ENCODE data around the gene OR8B3. TPM values are rescaled to one million over a fixed set of nuclear protein-coding genes. Genes with fewer than 3 reads are reported as not detected.
A peak's percentile ranks its signal among the peaks of the same experiment; 100 is the strongest.
"Not testable (repeated sequence)": the region's sequence is repeated elsewhere in the genome, so short reads cannot be mapped to it uniquely, and the experiment has no call there.

OR8B3 gene
- total and polyA plus RNA-seq, 4 experiments from 2014 or later: not detected

- H3K27ac ChIP-seq (ENCODE audit: low read depth, low read length): no peak overlapping the region
- peaks cover 0 to 5% of the 10 kb centered on the region in 2 donors for H3K27me3 Mint-ChIP-seq
- peaks cover 0 to 3% (median under 1%) of the 10 kb centered on the region in 4 donors for H3K4me1 Mint-ChIP-seq
- ChIA-PET POLR2A (ENCODE audit: partially characterized antibody) (no interaction called here), CTCF (ENCODE audit: partially characterized antibody) (no interaction called here)
- H3K9me3 Mint-ChIP-seq: peaks cover 0 to 3% (median 0%) of the 10 kb centered on the region in 8 donors
- H3K27ac Mint-ChIP-seq: no peak overlapping the region
- H3K36me3 Mint-ChIP-seq: no peaks in the 10 kb centered on the region
- DNase-seq: no peak
- H3K9me3 ChIP-seq (ENCODE audit: control insufficient read depth in 1 of 2, low read length in 2 of 2): no peaks in the 10 kb centered on the region
- H3K27me3 ChIP-seq (ENCODE audit: insufficient read depth, low read length): peaks cover 3% of the 10 kb centered on the region
- H3K4me3 ChIP-seq (ENCODE audit: low read length in 2 of 2): no peak overlapping the region
- intact Hi-C loops (cut with micrococcal nuclease): no loop called here
- H3K36me3 ChIP-seq (ENCODE audit: insufficient read depth, low read length): no peaks in the 10 kb centered on the region
- H3K4me1 ChIP-seq (ENCODE audit: insufficient read depth, low read length): no peaks in the 10 kb centered on the region
- H3K4me3 Mint-ChIP-seq: no peak overlapping the region
These were observed 6.8 kb upstream of the OR8B3 start for GRCh38 chr11:124405581-124405980.

GRCh38 chr11:124403186-124403585 lies 4.4 kb upstream of the OR8B3 start:
- H3K9me3 ChIP-seq (ENCODE audit: control insufficient read depth in 1 of 2, low read length in 2 of 2); H3K27me3 ChIP-seq (ENCODE audit: insufficient read depth, low read length); H3K27ac ChIP-seq (ENCODE audit: low read depth, low read length); H3K4me3 Mint-ChIP-seq; H3K9me3 Mint-ChIP-seq; H3K27me3 Mint-ChIP-seq; H3K36me3 ChIP-seq (ENCODE audit: insufficient read depth, low read length); intact Hi-C loops (cut with micrococcal nuclease); DNase-seq; H3K4me3 ChIP-seq (ENCODE audit: low read length in 2 of 2); H3K36me3 Mint-ChIP-seq; H3K4me1 ChIP-seq (ENCODE audit: insufficient read depth, low read length); H3K27ac Mint-ChIP-seq; H3K4me1 Mint-ChIP-seq; POLR2A ChIA-PET (ENCODE audit: partially characterized antibody): not testable (repeated sequence)
- CTCF ChIA-PET (ENCODE audit: partially characterized antibody): interaction anchor here (1.4 kb wide), 1 partner anchor 59 kb away, joined by 3 read pairs; no protein-coding TSS in a partner anchor

GRCh38 chr11:124402326-124402922 lies 3.6 kb upstream of the OR8B3 start:
- Mint-ChIP-seq H3K4me3 (no peak overlapping the region), H3K27me3 (peaks cover 0 to 5% of the 10 kb centered on the region in 2 donors), H3K4me1 (peaks cover 0 to 3% (median under 1%) of the 10 kb centered on the region in 4 donors), H3K27ac (no peak overlapping the region), H3K36me3 (no peaks in the 10 kb centered on the region), H3K9me3 (peaks cover 0 to 3% (median 0%) of the 10 kb centered on the region in 8 donors)
- ChIA-PET CTCF (ENCODE audit: partially characterized antibody) (interaction anchor here (0.9 to 1.7 kb wide), 5 partner anchors 10 to 183 kb away, joined by 3 to 6 read pairs (median 5); no protein-coding TSS in a partner anchor), POLR2A (ENCODE audit: partially characterized antibody) (no interaction called here)
- intact Hi-C loops (cut with micrococcal nuclease): no loop called here
- no peaks in the 10 kb centered on the region for H3K27me3 ChIP-seq (ENCODE audit: insufficient read depth, low read length)
- H3K4me3 ChIP-seq (ENCODE audit: low read length in 2 of 2): no peak overlapping the region
- no peaks in the 10 kb centered on the region for H3K36me3 ChIP-seq (ENCODE audit: insufficient read depth, low read length)
- peak in 4 of 5 donors; percentile 12 to 21 (median 16) for DNase-seq
- H3K27ac ChIP-seq (ENCODE audit: low read depth, low read length): no peak overlapping the region
- no peaks in the 10 kb centered on the region for H3K9me3 ChIP-seq (ENCODE audit: control insufficient read depth in 1 of 2, low read length in 2 of 2)
- no peaks in the 10 kb centered on the region for H3K4me1 ChIP-seq (ENCODE audit: insufficient read depth, low read length)

GRCh38 chr11:124396847-124397246 lies 2.0 kb downstream of the OR8B3 start:
- DNase-seq; H3K4me1 Mint-ChIP-seq; H3K4me3 ChIP-seq (ENCODE audit: low read length in 2 of 2); H3K27ac Mint-ChIP-seq; H3K9me3 Mint-ChIP-seq; H3K27me3 ChIP-seq (ENCODE audit: insufficient read depth, low read length); intact Hi-C loops (cut with micrococcal nuclease); H3K27ac ChIP-seq (ENCODE audit: low read depth, low read length); H3K27me3 Mint-ChIP-seq; H3K4me1 ChIP-seq (ENCODE audit: insufficient read depth, low read length); H3K4me3 Mint-ChIP-seq; POLR2A ChIA-PET (ENCODE audit: partially characterized antibody); H3K36me3 Mint-ChIP-seq; CTCF ChIA-PET (ENCODE audit: partially characterized antibody); H3K9me3 ChIP-seq (ENCODE audit: control insufficient read depth in 1 of 2, low read length in 2 of 2); H3K36me3 ChIP-seq (ENCODE audit: insufficient read depth, low read length): not testable (repeated sequence)

- no peaks in the 10 kb centered on the region for H3K27me3 ChIP-seq (ENCODE audit: insufficient read depth, low read length)
- peaks cover 1 to 9% of the 10 kb centered on the region in 2 donors for H3K27me3 Mint-ChIP-seq
- peaks cover 0 to 3% (median 0%) of the 10 kb centered on the region in 8 donors for H3K9me3 Mint-ChIP-seq
- POLR2A ChIA-PET (ENCODE audit: partially characterized antibody): no interaction called here
- no peak overlapping the region for H3K4me3 ChIP-seq (ENCODE audit: low read length in 2 of 2)
- intact Hi-C loops (cut with micrococcal nuclease): no loop called here
- no peaks in the 10 kb centered on the region for H3K4me1 Mint-ChIP-seq
- H3K36me3 ChIP-seq (ENCODE audit: insufficient read depth, low read length): no peaks in the 10 kb centered on the region
- H3K4me1 ChIP-seq (ENCODE audit: insufficient read depth, low read length): no peaks in the 10 kb centered on the region
- no peak overlapping the region for H3K27ac Mint-ChIP-seq
- CTCF ChIA-PET (ENCODE audit: partially characterized antibody): no interaction called here
- no peak overlapping the region for H3K4me3 Mint-ChIP-seq
- H3K9me3 ChIP-seq (ENCODE audit: control insufficient read depth in 1 of 2, low read length in 2 of 2): no peaks in the 10 kb centered on the region
- no peak overlapping the region for H3K27ac ChIP-seq (ENCODE audit: low read depth, low read length)
- no peak for DNase-seq
- H3K36me3 Mint-ChIP-seq: no peaks in the 10 kb centered on the region
These were observed 4.4 kb downstream of the OR8B3 start for GRCh38 chr11:124394408-124394807.

GRCh38 chr11:124384399-124384798 lies 14.4 kb downstream of the OR8B3 start, which contains the start of gene OR8B2:
OR8B2 (minus strand) TSS chr11:124384499; CDS start chr11:124383343, 1,156 bp downstream.
- H3K27ac ChIP-seq (ENCODE audit: low read depth, low read length): no peak within 1 kb of the TSS
- no peaks in the 10 kb centered on the region for H3K36me3 ChIP-seq (ENCODE audit: insufficient read depth, low read length)
- H3K27ac Mint-ChIP-seq: no peak within 1 kb of the TSS
- no peak for DNase-seq
- no peaks in the 10 kb centered on the region for H3K9me3 ChIP-seq (ENCODE audit: control insufficient read depth in 1 of 2, low read length in 2 of 2)
- ChIA-PET CTCF (ENCODE audit: partially characterized antibody) (no interaction called here), POLR2A (ENCODE audit: partially characterized antibody) (no interaction called here)
- H3K4me1 Mint-ChIP-seq: no peaks in the 10 kb centered on the region
- no peaks in the 10 kb centered on the region for H3K27me3 ChIP-seq (ENCODE audit: insufficient read depth, low read length)
- H3K4me1 ChIP-seq (ENCODE audit: insufficient read depth, low read length): no peaks in the 10 kb centered on the region
- H3K4me3 Mint-ChIP-seq: no peak within 1 kb of the TSS
- no peaks in the 10 kb centered on the region for H3K36me3 Mint-ChIP-seq
- H3K27me3 Mint-ChIP-seq: peaks cover 0 to 2% of the 10 kb centered on the region in 2 donors
- no peak within 1 kb of the TSS for H3K4me3 ChIP-seq (ENCODE audit: low read length in 2 of 2)
- intact Hi-C loops (cut with micrococcal nuclease): no loop called here
- H3K9me3 Mint-ChIP-seq: peaks cover 0 to 4% (median under 1%) of the 10 kb centered on the region in 8 donors

GRCh38 chr11:124382857-124383256 lies 16.0 kb downstream of the OR8B3 start:
- intact Hi-C loops (cut with micrococcal nuclease); H3K9me3 ChIP-seq (ENCODE audit: control insufficient read depth in 1 of 2, low read length in 2 of 2); H3K27me3 Mint-ChIP-seq; H3K4me3 ChIP-seq (ENCODE audit: low read length in 2 of 2); H3K27ac ChIP-seq (ENCODE audit: low read depth, low read length); POLR2A ChIA-PET (ENCODE audit: partially characterized antibody); H3K4me3 Mint-ChIP-seq; H3K36me3 ChIP-seq (ENCODE audit: insufficient read depth, low read length); H3K9me3 Mint-ChIP-seq; H3K4me1 ChIP-seq (ENCODE audit: insufficient read depth, low read length); H3K36me3 Mint-ChIP-seq; CTCF ChIA-PET (ENCODE audit: partially characterized antibody); H3K27ac Mint-ChIP-seq; H3K4me1 Mint-ChIP-seq; DNase-seq; H3K27me3 ChIP-seq (ENCODE audit: insufficient read depth, low read length): not testable (repeated sequence)
